Mucosa of descending colon (tissue), 3 donors: Measurements from ENCODE around the gene PCDHGB2. TPM values are rescaled to one million over a fixed set of nuclear protein-coding genes. Genes with fewer than 3 reads are reported as not detected.
"Not testable (repeated sequence)": the region's sequence is repeated elsewhere in the genome, so short reads cannot be mapped to it uniquely, and the experiment has no call there.

ENCODE experiments used
- ATAC-seq: fragments of 200-7000 bp; cut with Tn5 transposase; one replicate; pipeline ENCODE4 v1.9.1; 2020; ENCODE audit warnings: mild to moderate bottlenecking, moderate library complexity
- DNase-seq, 3 donors: peaks; one replicate each; pipeline ENCODE4 v3.0.0-alpha.2; 2020
- H3K36me3 ChIP-seq: fragments of 200-600 bp; one replicate; pipeline ENCODE4 v1.8.0; 2021; ENCODE audit warnings: low read depth, mild to moderate bottlenecking
- H3K4me1 ChIP-seq: fragments of 200-600 bp; one replicate; pipeline ENCODE4 v1.8.0; 2021; ENCODE audit warnings: low read depth, mild to moderate bottlenecking
- H3K4me3 ChIP-seq: fragments of 200-600 bp; one replicate; pipeline ENCODE4 v1.8.0; 2021; ENCODE audit warnings: mild to moderate bottlenecking
- H3K9me3 ChIP-seq: fragments of 200-600 bp; one replicate; pipeline ENCODE4 v1.8.0; 2021; ENCODE audit warnings: mild to moderate bottlenecking
- CTCF ChIP-seq: fragments of 200-600 bp; IDR thresholded peaks from one replicate; pipeline ENCODE4 v1.8.0; 2022; ENCODE audit warnings: antibody characterized with exemption, mild to moderate bottlenecking
- intact Hi-C, 2 donors: fragments of 100-400 bp; cut with DNase I in 1 of 2; cut with micrococcal nuclease in 1 of 2; formaldehyde crosslinking; loops; one replicate each; pipeline versions ENCODE4 v1.11.0 to v1.11.1; 2022; cut with DNase I, micrococcal nuclease
- total RNA-seq, 3 donors: library from RNA; stranded (reverse); fragmentation: NEBNext Ultra II Directional in 2 of 3; extraction: Animal tissue kit (Norgen Biotek cat#: 25700) in 2 of 3; gene quantifications; one replicate each; pipeline versions ENCODE4 v1.2.1 to v1.2.4, GENCODE V29; 2021 to 2023
- donor health status: DM: no; HTN: no; CAD: no; lungs with moderate emphysema.
- donor health status: DM: no; HTN: no; CAD: no.
- donor health status: DM: no; HTN: yes; CAD: no.

PCDHGB2 gene
- total RNA-seq, 3 donors from 2014 or later: 1.5 to 5.7 (median 2.8) TPM

- H3K4me1 ChIP-seq, H3K36me3 ChIP-seq, intact Hi-C loops, H3K4me3 ChIP-seq: not testable (repeated sequence)
- DNase-seq: peak in 2 of 3 donors; percentile 52 to 59
- peak; percentile 92 for ATAC-seq
- peak; percentile 18 for TF ChIP-seq CTCF
- H3K9me3 ChIP-seq: peaks cover 68% of the 10 kb centered on the region
Observed at GRCh38 chr5:141397756-141398551, 38.2 kb downstream of the PCDHGB2 start, which contains the start of gene PCDHGB5. TSS of gene PCDHGB5 (plus strand) at chr5:141397947. CDS start at chr5:141398128, 181 bp downstream.

GRCh38 chr5:141398608-141399007 lies 38.8 kb downstream of the PCDHGB2 start:
- Histone ChIP-seq H3K36me3 (no peaks in the 10 kb centered on the region), H3K4me1 (no peaks in the 10 kb centered on the region), H3K9me3 (peaks cover 68% of the 10 kb centered on the region), H3K4me3 (no peak overlapping the region)
- intact Hi-C loops: no loop called here
- ATAC-seq (no peak), DNase-seq (no peak)
- no peak for TF ChIP-seq CTCF

- Histone ChIP-seq H3K36me3 (no peaks in the 10 kb centered on the region), H3K4me1 (no peaks in the 10 kb centered on the region), H3K4me3 (no peak overlapping the region), H3K9me3 (peaks cover 69% of the 10 kb centered on the region)
- intact Hi-C loops: no loop called here
- ATAC-seq: no peak
- no peak for TF ChIP-seq CTCF
- no peak for DNase-seq
Observed at GRCh38 chr5:141399555-141400258, 39.9 kb downstream of the PCDHGB2 start.

GRCh38 chr5:141402553-141403243 lies 42.9 kb downstream of the PCDHGB2 start, which contains the start of gene PCDHGA9:
TSS of gene PCDHGA9 (plus strand) at chr5:141402778. CDS start at chr5:141402953, 175 bp downstream.
- no peak for TF ChIP-seq CTCF
- Histone ChIP-seq H3K4me1 (no peaks in the 10 kb centered on the region), H3K4me3 (no peak within 1 kb of the TSS), H3K9me3 (peaks cover 85% of the 10 kb centered on the region), H3K36me3 (no peaks in the 10 kb centered on the region)
- DNase-seq: peak in 1 of 3 donors; percentile 29
- intact Hi-C loops: no loop called here
- ATAC-seq: peak; percentile 40

- Histone ChIP-seq H3K4me3 (no peak overlapping the region), H3K9me3 (peaks cover 88% of the 10 kb centered on the region), H3K36me3 (no peaks in the 10 kb centered on the region), H3K4me1 (no peaks in the 10 kb centered on the region)
- ATAC-seq (no peak), DNase-seq (no peak)
- intact Hi-C loops: no loop called here
- no peak for TF ChIP-seq CTCF
Observed at GRCh38 chr5:141403387-141403786, 43.6 kb downstream of the PCDHGB2 start.
